GM12878 (cell line): ENCODE measurements around the gene GMDS. TPM values are rescaled to one million over a fixed set of nuclear protein-coding genes. Genes with fewer than 3 reads are reported as not detected.

ENCODE experiments used
- ATAC-seq: fragments of 200-7000 bp; cut with Tn5 transposase; 3 replicates; pipeline ENCODE4 v1.9.1; 2020; ENCODE audit warnings: mild to moderate bottlenecking, moderate library complexity
- BruUV-seq: library from RNA; stranded (reverse); fragments of 400-500 nt; replicated peaks from 2 replicates; lab custom pipeline; 2021; lab: Mats Ljungman, UMichigan
- CTCF ChIA-PET: fragments of 300-600 bp; sonication (Branson Sonifier 250); formaldehyde crosslinking; extraction: SDS; loops from one replicate; lab custom pipeline; 2021; ENCODE audit warnings: inconsistent platforms; lab: Yijun Ruan, JAX
- POLR2A ChIA-PET: fragments of 350-600 bp; formaldehyde crosslinking; extraction: SDS; loops from one replicate; lab custom pipeline; 2021; ENCODE audit warnings: inconsistent platforms; lab: Charles Lee
- RAD21 ChIA-PET: fragments of 300-600 bp; sonication (Branson Sonifier 250); formaldehyde crosslinking; loops from one replicate; lab custom pipeline; 2023; ENCODE audit warnings: antibody characterized with exemption; ENCODE audit not compliant: unreplicated experiment; lab: Charles Lee
- SMC1A ChIA-PET: fragments of 300-600 bp; sonication (Branson Sonifier 250); formaldehyde crosslinking; loops from one replicate; lab custom pipeline; 2023; ENCODE audit not compliant: unreplicated experiment, uncharacterized antibody; lab: Charles Lee
- DNase-seq: peaks from one replicate; pipeline ENCODE4 v3.0.0-alpha.2; 2011; ENCODE audit warnings: low read depth, low spot score
- FAIRE-seq: peaks from 3 replicates; lab custom pipeline; 2011; peaks lifted over from hg19 to GRCh38; lab: Jason Lieb, UNC
- H2AFZ ChIP-seq: 2 replicates; pipeline ENCODE4 v1.6.0; 2011; ENCODE audit warnings: low read depth, low read length, control low read depth; ENCODE audit not compliant: control insufficient read depth
- H3K27ac ChIP-seq: 2 replicates; pipeline ENCODE4 v1.5.1; 2011; ENCODE audit warnings: control low read depth; ENCODE audit not compliant: control insufficient read depth, insufficient read depth
- H3K27me3 ChIP-seq, 2 experiments: replicated peaks in 1 of 2; 2 replicates each; pipeline versions ENCODE4 v1.6.0 to v1.6.1; 2011; ENCODE audit warnings: low read length in 1 of 2; ENCODE audit not compliant: control insufficient read depth in 2 of 2, insufficient read depth in 2 of 2
- H3K36me3 ChIP-seq, 2 experiments: 2 replicates each; pipeline ENCODE4 v1.5.1; 2011; ENCODE audit warnings: low read length in 1 of 2; ENCODE audit not compliant: control insufficient read depth in 2 of 2, insufficient read depth in 2 of 2
- H3K4me1 ChIP-seq: 2 replicates; pipeline ENCODE4 v1.6.1; 2011; ENCODE audit warnings: mild to moderate bottlenecking, low read length, moderate library complexity, mixed read lengths; ENCODE audit not compliant: control insufficient read depth, insufficient read depth
- H3K4me2 ChIP-seq: 2 replicates; pipeline ENCODE4 v1.6.0; 2011; ENCODE audit warnings: control low read depth; ENCODE audit not compliant: control insufficient read depth, insufficient read depth
- H3K4me3 ChIP-seq: fragments of 200-600 bp; sonication (generic); 2 replicates; pipeline ENCODE4 v1.5.1; 2016
- H3K79me2 ChIP-seq: 2 replicates; pipeline ENCODE4 v1.6.0; 2011; ENCODE audit warnings: low read length; ENCODE audit not compliant: control insufficient read depth, insufficient read depth
- H3K9ac ChIP-seq: 2 replicates; pipeline ENCODE4 v1.8.0; 2011; ENCODE audit warnings: low read length, control low read depth, mixed read lengths; ENCODE audit not compliant: control insufficient read depth, insufficient read depth
- H3K9me3 ChIP-seq: replicated peaks from 3 replicates; pipeline ENCODE4 v1.5.1; 2011; ENCODE audit warnings: mild to moderate bottlenecking, low read length; ENCODE audit not compliant: control insufficient read depth, insufficient read depth
- H4K20me1 ChIP-seq: 2 replicates; pipeline ENCODE4 v1.6.0; 2011; ENCODE audit not compliant: control insufficient read depth, insufficient read depth
- CUX1 ChIP-seq: IDR thresholded peaks from 2 replicates; pipeline ENCODE4 v1.6.1; 2012; ENCODE audit warnings: improper control_type of control experiment, low read depth, low read length; ENCODE audit not compliant: insufficient replicate concordance
- ESRRA ChIP-seq: IDR thresholded peaks from 2 replicates; pipeline ENCODE4 v1.6.1; 2012; ENCODE audit warnings: mild to moderate bottlenecking, low read length, improper control_type of control experiment
- ETV6 ChIP-seq, 2 experiments: fragments of 450-650 bp in 1 of 2; IDR thresholded peaks in 1 of 2; conservative IDR thresholded peaks in 1 of 2; 2 replicates each; pipeline ENCODE4 v1.6.1; 2014; ENCODE audit warnings: antibody characterized with exemption in 1 of 2, borderline replicate concordance in 1 of 2, low read depth in 1 of 2, mild to moderate bottlenecking in 1 of 2, moderate library complexity in 1 of 2
- FOS ChIP-seq: IDR thresholded peaks from 3 replicates; pipeline ENCODE4 v1.6.1; 2011; ENCODE audit warnings: borderline replicate concordance; ENCODE audit not compliant: insufficient read length; ENCODE audit errors: extremely low read depth
- MAX ChIP-seq: IDR thresholded peaks from 2 replicates; pipeline ENCODE4 v1.6.1; 2012; ENCODE audit warnings: low read depth, low read length, improper control_type of control experiment
- MYB ChIP-seq: fragments of 150-350 bp; IDR thresholded peaks from 2 replicates; pipeline ENCODE4 v1.6.1; 2014; ENCODE audit warnings: mild to moderate bottlenecking, low read depth, low read length, borderline replicate concordance
- NR2C1 ChIP-seq: fragments of 450-650 bp; IDR thresholded peaks from 2 replicates; pipeline ENCODE4 v1.6.1; 2017; ENCODE audit warnings: antibody characterized with exemption, mild to moderate bottlenecking, moderate library complexity
- POLR2A ChIP-seq: IDR thresholded peaks from 2 replicates; pipeline ENCODE4 v1.6.1; 2011; ENCODE audit warnings: low read depth, mild to moderate bottlenecking, low read length
- SIX5 ChIP-seq: IDR thresholded peaks from 2 replicates; pipeline ENCODE4 v1.6.1; 2011; ENCODE audit warnings: mild to moderate bottlenecking, low read depth, low read length, moderate library complexity; ENCODE audit not compliant: severe bottlenecking
- SP1 ChIP-seq: IDR thresholded peaks from one replicate; pipeline ENCODE4 v1.6.1; 2011; ENCODE audit warnings: low read depth, low read length
- SREBF1 ChIP-seq: IDR thresholded peaks from 2 replicates; pipeline ENCODE4 v1.6.1; 2012; ENCODE audit warnings: mild to moderate bottlenecking, low read length
- SREBF2 ChIP-seq: IDR thresholded peaks from 2 replicates; pipeline ENCODE4 v1.6.1; 2012; ENCODE audit warnings: mild to moderate bottlenecking, low read length
- TAF1 ChIP-seq: IDR thresholded peaks from 2 replicates; pipeline ENCODE4 v1.6.1; 2011; ENCODE audit warnings: mild to moderate bottlenecking, low read depth, low read length, borderline replicate concordance
- TCF3 ChIP-seq: IDR thresholded peaks from 2 replicates; pipeline ENCODE4 v1.6.1; 2012; ENCODE audit warnings: low read depth, mild to moderate bottlenecking, low read length, borderline replicate concordance; ENCODE audit not compliant: insufficient read depth
- WRNIP1 ChIP-seq: IDR thresholded peaks from 2 replicates; pipeline ENCODE4 v1.6.1; 2011; ENCODE audit warnings: low read depth, low read length, improper control_type of control experiment, borderline replicate concordance
- YBX1 ChIP-seq: fragments of 450-650 bp; IDR thresholded peaks from 2 replicates; pipeline ENCODE4 v1.6.1; 2016; ENCODE audit warnings: antibody characterized with exemption
- ZNF622 ChIP-seq: fragments of 450-650 bp; IDR thresholded peaks from 2 replicates; pipeline ENCODE4 v1.6.1; 2017; ENCODE audit warnings: mild to moderate bottlenecking, inconsistent platforms
- ZSCAN29 ChIP-seq: fragments of 450-650 bp; IDR thresholded peaks from 2 replicates; pipeline ENCODE4 v1.6.1; 2017; ENCODE audit warnings: mild to moderate bottlenecking, moderate library complexity
- WGBS: methylation state at CpG from one replicate; pipeline ENCODE4 v1.1.6; 2016; ENCODE audit warnings: low lambda C conversion rate; ENCODE audit not compliant: insufficient replicate concordance, insufficient coverage; ENCODE audit errors: missing lambda C conversion rate; 5-methylcytosine and 5-hydroxymethylcytosine counted together
- in situ Hi-C: fragments of 300-500 bp; cut with MboI; formaldehyde crosslinking; loops from 9 replicates; pipeline ENCODE4 v1.14.3; 2018; ENCODE audit warnings: mixed read lengths
- intact Hi-C: fragments of 100-400 bp; cut with micrococcal nuclease; formaldehyde crosslinking; loops from one replicate; pipeline ENCODE4 v1.14.2; 2022; ENCODE audit not compliant: unreplicated experiment
- polyA plus RNA-seq, 11 experiments: library from polyadenylated mRNA; depleted of rRNA in 4 of 11; unstranded in 6 of 11; stranded (reverse) in 5 of 11; fragments of >200 nt; fragmentation: Nextera tagmentation in 4 of 11; fragmentation: Illumina TruSeq in 1 of 11; extraction: Ambion mirVana in 4 of 11; extraction: Trizol in 1 of 11; gene quantifications; 1 replicate in 1 of 11; 2 replicates in 10 of 11; pipeline versions ENCODE4 v1.2.1 to v1.2.3, GENCODE V29; 2011 to 2016; ENCODE audit warnings: inconsistent platforms in 2 of 11, missing spikeins in 2 of 11, low read depth in 1 of 11
- total RNA-seq, 4 experiments: library from RNA; depleted of rRNA in 3 of 4; stranded (reverse); fragments of >200 nt in 3 of 4; fragmentation: Illumina TruSeq in 1 of 4; extraction: Trizol in 1 of 4; gene quantifications; 2 replicates each; pipeline versions ENCODE4 v1.2.1 to v1.2.3, GENCODE V29; 2013 to 2021
- TF ChIP-seq, protein P1 (sequence below): fragments of 450-650 bp; formaldehyde crosslinking; IDR thresholded peaks from 2 replicates; pipeline ENCODE4 v1.4.0; 2022; ENCODE audit warnings: mild to moderate bottlenecking, moderate library complexity

Gene GMDS
- total and polyA plus RNA-seq, 10 of the 15 experiments (the other 5 are each of a cell fraction or from before 2014, with no cell fraction given), result 0.61 to 53.8 (median 29.3) TPM

- BruUV-seq, result no TSS peak
- Histone ChIP-seq H3K4me1 (peaks cover 6% of the 10 kb centered on the region; the same call in 1 of the 2 replicates), H3K27ac (no peak overlapping the region), H3K4me3 (no peak overlapping the region), H3K27me3 (no peaks in the 10 kb centered on the region), H3K4me2 (no peak overlapping the region), H2AFZ (no peak overlapping the region), H3K36me3 (no peaks in the 10 kb centered on the region), H4K20me1 (no peaks in the 10 kb centered on the region), H3K9me3 (no peaks in the 10 kb centered on the region), H3K9ac (no peak overlapping the region), H3K79me2 (no peaks in the 10 kb centered on the region)
- no peak for FAIRE-seq
- in situ Hi-C loops (no loop called here), intact Hi-C loops (no loop called here)
- TF ChIP-seq NR2C1, result no peak
- TF ChIP-seq SIX5, result no peak
- TF ChIP-seq TCF3, result no peak
- TF ChIP-seq ESRRA, result no peak
- no peak for TF ChIP-seq POLR2A
- no peak for TF ChIP-seq MAX
- TF ChIP-seq CUX1, result no peak
- TF ChIP-seq SP1, result no peak
- no peak for TF ChIP-seq TAF1
- TF ChIP-seq YBX1, result no peak
- TF ChIP-seq, protein P1, sequence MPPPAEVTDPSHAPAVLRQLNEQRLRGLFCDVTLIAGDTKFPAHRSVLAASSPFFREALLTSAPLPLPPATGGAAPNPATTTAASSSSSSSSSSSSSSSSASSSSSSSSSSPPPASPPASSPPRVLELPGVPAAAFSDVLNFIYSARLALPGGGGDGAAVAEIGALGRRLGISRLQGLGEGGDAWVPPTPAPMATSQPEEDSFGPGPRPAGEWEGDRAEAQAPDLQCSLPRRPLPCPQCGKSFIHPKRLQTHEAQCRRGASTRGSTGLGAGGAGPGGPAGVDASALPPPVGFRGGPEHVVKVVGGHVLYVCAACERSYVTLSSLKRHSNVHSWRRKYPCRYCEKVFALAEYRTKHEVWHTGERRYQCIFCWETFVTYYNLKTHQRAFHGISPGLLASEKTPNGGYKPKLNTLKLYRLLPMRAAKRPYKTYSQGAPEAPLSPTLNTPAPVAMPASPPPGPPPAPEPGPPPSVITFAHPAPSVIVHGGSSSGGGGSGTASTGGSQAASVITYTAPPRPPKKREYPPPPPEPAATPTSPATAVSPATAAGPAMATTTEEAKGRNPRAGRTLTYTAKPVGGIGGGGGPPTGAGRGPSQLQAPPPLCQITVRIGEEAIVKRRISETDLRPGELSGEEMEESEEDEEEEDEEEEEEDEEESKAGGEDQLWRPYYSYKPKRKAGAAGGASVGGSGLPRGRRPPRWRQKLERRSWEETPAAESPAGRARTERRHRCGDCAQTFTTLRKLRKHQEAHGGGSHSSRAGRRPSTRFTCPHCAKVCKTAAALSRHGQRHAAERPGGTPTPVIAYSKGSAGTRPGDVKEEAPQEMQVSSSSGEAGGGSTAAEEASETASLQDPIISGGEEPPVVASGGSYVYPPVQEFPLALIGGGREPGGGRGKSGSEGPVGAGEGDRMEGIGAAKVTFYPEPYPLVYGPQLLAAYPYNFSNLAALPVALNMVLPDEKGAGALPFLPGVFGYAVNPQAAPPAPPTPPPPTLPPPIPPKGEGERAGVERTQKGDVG, result no peak
- TF ChIP-seq WRNIP1, result no peak
- no peak for TF ChIP-seq SREBF1
- no peak for TF ChIP-seq ZSCAN29
- TF ChIP-seq MYB, result no peak
- TF ChIP-seq ETV6 (conservative IDR thresholded peaks at IDR 0.05 in 1 of 2, IDR thresholded peaks at IDR 0.05 in 1 of 2; ENCODE audit: borderline replicate concordance in 1 of 2, low read depth in 1 of 2), result no peak
- TF ChIP-seq FOS, result no peak
- no peak for TF ChIP-seq SREBF2
- TF ChIP-seq ZNF622, result no peak
- ChIA-PET SMC1A (no interaction called here), RAD21 (no interaction called here), CTCF (no interaction called here), POLR2A (no interaction called here)
- no peak for ATAC-seq
- DNase-seq, result no peak
- WGBS, result 96% methylated on average over 5 of the region's 5 CpGs
These were observed 73.7 kb downstream of the GMDS start for GRCh38 chr6:2171728-2172127.
